ENCODE results near the gene GAPVD1. TPM values are rescaled to one million over a fixed set of nuclear protein-coding genes. Genes with fewer than 3 reads are reported as not detected.

The GAPVD1 gene
- total RNA-seq, 1 experiment from 2014 or later = 39.5 TPM

- Histone ChIP-seq H3K23ac (ENCODE audit: insufficient read length, low read depth, low read length) (no peak overlapping the region), H3K27me3 (ENCODE audit: insufficient read depth, low read length) (no peaks in the 10 kb centered on the region), H3K4me1 (ENCODE audit: insufficient read depth, low read length) (no peaks in the 10 kb centered on the region; the same call in 1 of the 2 replicates), H2BK20ac (ENCODE audit: low read depth, low read length, poor library complexity, severe bottlenecking) (no peak overlapping the region), H3K14ac (ENCODE audit: insufficient read depth, low read length) (no peak overlapping the region; the same call in 1 of the 2 replicates), H2AFZ (ENCODE audit: low read length) (no peak overlapping the region), H3K79me1 (ENCODE audit: insufficient read depth, low read depth, low read length, poor library complexity, severe bottlenecking) (no peaks in the 10 kb centered on the region), H3K4ac (ENCODE audit: low read depth, low read length) (no peak overlapping the region), H4K20me1 (ENCODE audit: control insufficient read depth, insufficient read depth, insufficient read length) (no peaks in the 10 kb centered on the region), H3K4me2 (ENCODE audit: insufficient read depth, insufficient read length, low read length) (no peak overlapping the region), H3T11ph (ENCODE audit: low read length) (no peak overlapping the region), H4K91ac (ENCODE audit: insufficient read length, low read depth, low read length) (no peak overlapping the region), H2BK12ac (ENCODE audit: insufficient read length, low read depth, low read length) (no peak overlapping the region), H3K79me2 (ENCODE audit: insufficient read depth, low read length) (no peaks in the 10 kb centered on the region), H4K5ac (ENCODE audit: insufficient read length, low read depth, low read length) (no peak overlapping the region), H3K9me3 (ENCODE audit: control insufficient read depth, low read depth, low read length) (no peaks in the 10 kb centered on the region), H3K23me2 (ENCODE audit: insufficient read length, low read depth, low read length, poor library complexity, severe bottlenecking) (peaks cover 6% of the 10 kb centered on the region), H2AK5ac (ENCODE audit: insufficient read length, low read length) (no peak overlapping the region), H3K27ac (ENCODE audit: insufficient read length, low read depth, low read length) (no peak overlapping the region), H3K18ac (ENCODE audit: insufficient read length, low read depth, low read length) (no peak overlapping the region), H4K8ac (replicated peaks; ENCODE audit: insufficient read length, low read depth, low read length) (no peak overlapping the region), H3K56ac (ENCODE audit: insufficient read length, low read depth, low read length) (no peak overlapping the region), H2BK15ac (ENCODE audit: low read depth, low read length) (no peak overlapping the region), H3K9ac (ENCODE audit: extremely low read depth, insufficient read length, low read length) (no peak overlapping the region), H2BK5ac (ENCODE audit: insufficient read length, low read length) (no peak overlapping the region), H2BK120ac (ENCODE audit: low read depth, low read length, poor library complexity, severe bottlenecking) (no peak overlapping the region)
- Mint-ChIP-seq H3K9me3 (no peaks in the 10 kb centered on the region; a peak in 1 of 5 replicates), H3K27me3 (ENCODE audit: low read depth) (peaks cover 38% of the 10 kb centered on the region), H3K4me3 (no peak overlapping the region), H3K36me3 (ENCODE audit: insufficient read depth in 1 of 3, low read depth in 3 of 3) (no peaks in the 10 kb centered on the region; a peak in 1 of 7 replicates), H3K27ac (no peak overlapping the region), H3K4me1 (peaks cover 4 to 12% of the 10 kb centered on the region in 2 experiments)
- no peak for TF ChIP-seq CTCF (conservative IDR thresholded peaks at IDR 0.05)
- peak; percentile 26 for DNase-seq
- WGBS (ENCODE audit: extremely low coverage, insufficient read length, low lambda C conversion rate) = no CpG with 5 or more reads among the region's 15 CpGs
These were observed 144.5 kb downstream of the GAPVD1 start for GRCh38 chr9:125405938-125406809.

Data from H9 (cell line).